Osteoblast (primary cell): Measurements from ENCODE around the gene LCE3E. TPM values are rescaled to one million over a fixed set of nuclear protein-coding genes. Genes with fewer than 3 reads are reported as not detected.
"Not testable (repeated sequence)": the region's sequence is repeated elsewhere in the genome, so short reads cannot be mapped to it uniquely, and the experiment has no call there.

Experiments used
- DNase-seq: peaks from one replicate; pipeline ENCODE4 v3.0.0; 2011; ENCODE audit warnings: low spot score, mixed read lengths; ENCODE audit not compliant: insufficient read length; ENCODE audit errors: missing footprints
- H2AFZ ChIP-seq: 2 replicates; pipeline ENCODE4 v1.6.0; 2011; ENCODE audit warnings: mild to moderate bottlenecking, low read length
- H3K27ac ChIP-seq: 2 replicates; pipeline ENCODE4 v1.5.1; 2011; ENCODE audit warnings: mild to moderate bottlenecking, low read depth, low read length, moderate library complexity
- H3K27me3 ChIP-seq: 2 replicates; pipeline ENCODE4 v1.6.0; 2012; ENCODE audit warnings: mild to moderate bottlenecking, control low read depth, inconsistent platforms, low read length, moderate library complexity; ENCODE audit not compliant: insufficient read depth
- H3K36me3 ChIP-seq: 2 replicates; pipeline ENCODE4 v1.5.1; 2011; ENCODE audit warnings: mild to moderate bottlenecking, low read length, control low read depth, moderate library complexity; ENCODE audit not compliant: insufficient read depth
- H3K4me1 ChIP-seq: 2 replicates; pipeline ENCODE4 v1.5.1; 2011; ENCODE audit warnings: mild to moderate bottlenecking, low read length, control low read depth, moderate library complexity; ENCODE audit not compliant: insufficient read depth
- H3K4me2 ChIP-seq: 2 replicates; pipeline ENCODE4 v1.6.0; 2011; ENCODE audit warnings: mild to moderate bottlenecking, low read length; ENCODE audit not compliant: insufficient read depth
- H3K4me3 ChIP-seq: fragments of 200-600 bp; sonication (generic); 3 replicates; pipeline ENCODE4 v1.5.1; 2012; ENCODE audit warnings: mild to moderate bottlenecking, low read length, inconsistent platforms; ENCODE audit not compliant: insufficient read depth
- H3K79me2 ChIP-seq: 2 replicates; pipeline ENCODE4 v1.6.0; 2012; ENCODE audit warnings: mild to moderate bottlenecking, low read length, control low read depth, inconsistent platforms; ENCODE audit not compliant: insufficient read depth
- H3K9me3 ChIP-seq: 2 replicates; pipeline ENCODE4 v1.5.1; 2011; ENCODE audit warnings: low read depth, low read length, control low read depth
- H4K20me1 ChIP-seq: 2 replicates; pipeline ENCODE4 v1.6.0; 2012; ENCODE audit warnings: mild to moderate bottlenecking, low read length, control low read depth; ENCODE audit not compliant: insufficient read depth
- CTCF ChIP-seq: IDR thresholded peaks from 2 replicates; pipeline ENCODE4 v1.5.1; 2011; ENCODE audit warnings: mild to moderate bottlenecking, low read depth, low read length, moderate library complexity; ENCODE audit errors: extremely low read depth
- total RNA-seq: library from RNA; depleted of rRNA; stranded (reverse); fragments of >200 nt; gene quantifications from 2 replicates; pipeline ENCODE4 v1.2.3, GENCODE V29; 2012

LCE3E gene
- total RNA-seq, 1 donor: not detected

- no peak for DNase-seq
- Histone ChIP-seq H3K27ac (no peak overlapping the region), H3K4me3 (no peak overlapping the region), H4K20me1 (no peaks in the 10 kb centered on the region), H3K79me2 (no peaks in the 10 kb centered on the region), H3K4me2 (no peak overlapping the region), H2AFZ (no peak overlapping the region), H3K36me3 (no peaks in the 10 kb centered on the region), H3K27me3 (no peaks in the 10 kb centered on the region), H3K4me1 (no peaks in the 10 kb centered on the region), H3K9me3 (no peaks in the 10 kb centered on the region)
- TF ChIP-seq CTCF: no peak
Measured at GRCh38 chr1:152565535-152566215, 905 bp downstream of the LCE3E start.

- Histone ChIP-seq H4K20me1 (no peaks in the 10 kb centered on the region), H3K36me3 (no peaks in the 10 kb centered on the region), H3K27ac (no peak overlapping the region), H2AFZ (no peak overlapping the region), H3K4me1 (no peaks in the 10 kb centered on the region), H3K4me2 (no peak overlapping the region), H3K27me3 (no peaks in the 10 kb centered on the region), H3K4me3 (no peak overlapping the region), H3K79me2 (no peaks in the 10 kb centered on the region), H3K9me3 (no peaks in the 10 kb centered on the region)
- TF ChIP-seq CTCF: no peak
- no peak for DNase-seq
Measured at GRCh38 chr1:152565115-152565514, 1.5 kb downstream of the LCE3E start.

- H3K4me3 ChIP-seq, H2AFZ ChIP-seq, H3K4me1 ChIP-seq, H4K20me1 ChIP-seq, H3K9me3 ChIP-seq, H3K36me3 ChIP-seq, H3K27ac ChIP-seq, H3K79me2 ChIP-seq, DNase-seq, H3K27me3 ChIP-seq, H3K4me2 ChIP-seq: not testable (repeated sequence)
Measured at GRCh38 chr1:152548358-152548757, 18.2 kb downstream of the LCE3E start.

GRCh38 chr1:152546704-152547103 lies 19.9 kb downstream of the LCE3E start:
- Histone ChIP-seq H4K20me1 (no peaks in the 10 kb centered on the region), H3K9me3 (no peaks in the 10 kb centered on the region), H3K4me3 (no peak overlapping the region), H3K4me1 (no peaks in the 10 kb centered on the region), H3K79me2 (no peaks in the 10 kb centered on the region), H3K27me3 (no peaks in the 10 kb centered on the region), H3K4me2 (no peak overlapping the region), H2AFZ (no peak overlapping the region), H3K36me3 (no peaks in the 10 kb centered on the region), H3K27ac (no peak overlapping the region)
- TF ChIP-seq CTCF: no peak
- DNase-seq: no peak
